H1 (cell line): ENCODE results near the gene FOXA3. TPM values are rescaled to one million over a fixed set of nuclear protein-coding genes. Genes with fewer than 3 reads are reported as not detected.

Experiments used
- CTCF ChIA-PET: fragments of 300-600 bp; sonication (Branson Sonifier 250); formaldehyde crosslinking; loops from one replicate; lab custom pipeline; 2021; ENCODE audit not compliant: partially characterized antibody; lab: Charles Lee
- POLR2A ChIA-PET: fragments of 300-600 bp; sonication (Branson Sonifier 250); formaldehyde crosslinking; loops from one replicate; lab custom pipeline; 2021; ENCODE audit warnings: inconsistent platforms; ENCODE audit not compliant: partially characterized antibody; lab: Charles Lee
- DNase-seq, 2 experiments: peaks; one replicate each; pipeline versions ENCODE4 v3.0.0 to v3.0.0-alpha.2; 2010 to 2022; ENCODE audit warnings: low spot score in 2 of 2, low read depth in 1 of 2, mixed read lengths in 1 of 2
- FAIRE-seq: peaks from 2 replicates; lab custom pipeline; 2011; peaks lifted over from hg19 to GRCh38; lab: Jason Lieb, UNC
- H2AFZ ChIP-seq: 2 replicates; pipeline ENCODE4 v1.8.1; 2012; ENCODE audit warnings: low read length, inconsistent platforms
- H2AK5ac ChIP-seq: 2 replicates; pipeline ENCODE4 v1.6.1; 2013; ENCODE audit warnings: low read depth, low read length
- H2BK120ac ChIP-seq: replicated peaks from 2 replicates; pipeline ENCODE3; 2013; ENCODE audit warnings: low read depth, low read length, inconsistent platforms
- H2BK12ac ChIP-seq: 2 replicates; pipeline ENCODE4 v1.6.1; 2013; ENCODE audit warnings: low read depth, low read length
- H2BK15ac ChIP-seq: 2 replicates; pipeline ENCODE4 v1.6.1; 2013; ENCODE audit warnings: low read length
- H2BK20ac ChIP-seq: 2 replicates; pipeline ENCODE4 v1.6.1; 2013; ENCODE audit warnings: low read length
- H2BK5ac ChIP-seq: 2 replicates; pipeline ENCODE4 v1.6.1; 2013; ENCODE audit warnings: low read depth, low read length
- H3K14ac ChIP-seq: 2 replicates; pipeline ENCODE4 v1.6.1; 2013; ENCODE audit warnings: inconsistent platforms; ENCODE audit not compliant: insufficient read length
- H3K18ac ChIP-seq: 2 replicates; pipeline ENCODE4 v1.6.1; 2013; ENCODE audit warnings: low read length; ENCODE audit errors: extremely low read depth
- H3K23ac ChIP-seq: 2 replicates; pipeline ENCODE4 v1.6.1; 2013; ENCODE audit warnings: inconsistent platforms; ENCODE audit not compliant: insufficient read length
- H3K23me2 ChIP-seq: 2 replicates; pipeline ENCODE4 v1.6.1; 2013; ENCODE audit warnings: low read depth, low read length
- H3K27ac ChIP-seq: 2 replicates; pipeline ENCODE4 v1.6.1; 2011; ENCODE audit warnings: low read depth, low read length, inconsistent platforms
- H3K27me3 ChIP-seq, 4 experiments: replicated peaks in 1 of 4; 1 replicate in 1 of 4; 2 replicates in 3 of 4; pipeline versions ENCODE4 v1.6.1 to v1.8.1; 2011 to 2013; ENCODE audit warnings: low read length in 3 of 4, mild to moderate bottlenecking in 3 of 4, inconsistent platforms in 2 of 4, mixed read lengths in 2 of 4, moderate library complexity in 1 of 4; ENCODE audit not compliant: control insufficient read depth in 3 of 4, insufficient read depth in 3 of 4; ENCODE audit errors: extremely low read depth in 1 of 4
- H3K36me3 ChIP-seq, 4 experiments: 2 replicates each; pipeline versions ENCODE4 v1.6.1 to v1.8.1; 2011 to 2013; ENCODE audit warnings: mild to moderate bottlenecking in 4 of 4, low read length in 3 of 4, moderate library complexity in 2 of 4, control low read depth in 1 of 4, inconsistent platforms in 1 of 4; ENCODE audit not compliant: insufficient read depth in 4 of 4, control insufficient read depth in 2 of 4
- H3K4ac ChIP-seq: replicated peaks from 2 replicates; pipeline ENCODE3; 2013; ENCODE audit warnings: low read length, low read depth, mixed read lengths, inconsistent platforms; ENCODE audit not compliant: insufficient read length
- H3K4me1 ChIP-seq, 4 experiments: replicated peaks in 1 of 4; 1 replicate in 1 of 4; 2 replicates in 3 of 4; pipeline versions ENCODE4 v1.6.1 to v1.8.1; 2011 to 2013; ENCODE audit warnings: low read length in 3 of 4, inconsistent platforms in 2 of 4, mixed read lengths in 1 of 4; ENCODE audit not compliant: insufficient read depth in 4 of 4, control insufficient read depth in 3 of 4
- H3K4me2 ChIP-seq, 2 experiments: 2 replicates each; pipeline versions ENCODE4 v1.6.1 to v1.8.1; 2011 to 2013; ENCODE audit warnings: low read depth in 2 of 2, low read length in 2 of 2, control low read depth in 1 of 2, inconsistent platforms in 1 of 2, mild to moderate bottlenecking in 1 of 2; ENCODE audit not compliant: insufficient read depth in 1 of 2
- H3K4me3 ChIP-seq, 4 experiments: fragments of 200-600, 300-600 bp in 1 of 4; sonication (generic), shearing (Covaris generic), sonication (Bioruptor Twin) in 1 of 4; 2 replicates each; pipeline versions ENCODE4 v1.5.1 to v1.8.1; 2011 to 2016; ENCODE audit warnings: low read length in 4 of 4, low read depth in 3 of 4, control low read depth in 2 of 4, inconsistent platforms in 2 of 4, mild to moderate bottlenecking in 2 of 4, mixed read lengths in 1 of 4, moderate library complexity in 1 of 4; ENCODE audit not compliant: insufficient read depth in 2 of 4; ENCODE audit errors: extremely low read depth in 1 of 4
- H3K56ac ChIP-seq: replicated peaks from 2 replicates; pipeline ENCODE3; 2013; ENCODE audit warnings: low read depth, mild to moderate bottlenecking, mixed read lengths, low read length, inconsistent platforms; ENCODE audit not compliant: insufficient read length
- H3K79me1 ChIP-seq: 2 replicates; pipeline ENCODE4 v1.6.1; 2013; ENCODE audit warnings: low read depth, low read length, control low read depth
- H3K79me2 ChIP-seq, 2 experiments: 2 replicates each; pipeline versions ENCODE4 v1.6.1 to v1.8.1; 2012 to 2013; ENCODE audit warnings: low read length in 2 of 2, mild to moderate bottlenecking in 2 of 2, inconsistent platforms in 1 of 2; ENCODE audit not compliant: insufficient read depth in 2 of 2, control insufficient read depth in 1 of 2
- H3K9ac ChIP-seq, 4 experiments: replicated peaks in 1 of 4; 1 replicate in 1 of 4; 2 replicates in 3 of 4; pipeline versions ENCODE4 v1.6.1 to v1.8.1; 2011 to 2013; ENCODE audit warnings: low read depth in 3 of 4, low read length in 3 of 4, control low read depth in 2 of 4, mild to moderate bottlenecking in 2 of 4, moderate library complexity in 2 of 4, inconsistent platforms in 1 of 4; ENCODE audit errors: extremely low read depth in 1 of 4
- H3K9me3 ChIP-seq, 2 experiments: 2 replicates each; pipeline versions ENCODE4 v1.6.1 to v1.8.1; 2012 to 2013; ENCODE audit warnings: mild to moderate bottlenecking in 2 of 2, moderate library complexity in 2 of 2, control low read depth in 1 of 2, inconsistent platforms in 1 of 2, low read depth in 1 of 2, low read length in 1 of 2, mixed read lengths in 1 of 2; ENCODE audit not compliant: insufficient read depth in 2 of 2
- H4K20me1 ChIP-seq, 2 experiments: replicated peaks in 1 of 2; 2 replicates each; pipeline versions ENCODE3 to v1.8.1; 2011 to 2013; ENCODE audit warnings: inconsistent platforms in 2 of 2, low read length in 2 of 2, mild to moderate bottlenecking in 1 of 2; ENCODE audit not compliant: insufficient read depth in 2 of 2, control insufficient read depth in 1 of 2
- H4K5ac ChIP-seq: 2 replicates; pipeline ENCODE4 v1.6.1; 2013; ENCODE audit warnings: low read length, low read depth, mixed read lengths, inconsistent platforms; ENCODE audit not compliant: insufficient read length
- H4K8ac ChIP-seq: 2 replicates; pipeline ENCODE4 v1.8.0; 2013; ENCODE audit warnings: mild to moderate bottlenecking, moderate library complexity, low read length, inconsistent platforms; ENCODE audit not compliant: insufficient read depth; ENCODE audit errors: extremely low read depth
- H4K91ac ChIP-seq: replicated peaks from 2 replicates; pipeline ENCODE3; 2013; ENCODE audit warnings: low read length, mixed read lengths, inconsistent platforms; ENCODE audit not compliant: insufficient read length
- CEBPB ChIP-seq: IDR thresholded peaks from 2 replicates; pipeline ENCODE4 v1.6.1; 2012; ENCODE audit warnings: low read depth, low read length
- POLR2AphosphoS5 ChIP-seq: IDR thresholded peaks from 2 replicates; pipeline ENCODE4 v1.6.1; 2011; ENCODE audit warnings: low read depth, low read length
- WGBS, 2 experiments: shearing (Covaris generic) in 1 of 2; methylation state at CpG; one replicate each; pipeline versions ENCODE4 v1.1.6 to v1.1.7; 2013 to 2015; ENCODE audit warnings: low lambda C conversion rate in 2 of 2, mixed read lengths in 2 of 2, inconsistent platforms in 1 of 2, low coverage in 1 of 2, missing lambda C conversion rate in 1 of 2; ENCODE audit not compliant: insufficient replicate concordance in 2 of 2, insufficient coverage in 1 of 2, insufficient read length in 1 of 2; ENCODE audit errors: extremely low coverage in 1 of 2, missing lambda C conversion rate in 1 of 2; 5-methylcytosine and 5-hydroxymethylcytosine counted together
- polyA plus RNA-seq, 7 experiments: library from polyadenylated mRNA; depleted of rRNA in 3 of 7; stranded (reverse) in 5 of 7; unstranded in 2 of 7; fragments of >200 nt in 5 of 7; fragments of 200-250 nt in 2 of 7; gene quantifications; 1 replicate in 5 of 7; 2 replicates in 1 of 7; 4 replicates in 1 of 7; pipeline versions ENCODE4 v1.2.1 to v1.2.3, GENCODE V29; 2011 to 2013; ENCODE audit warnings: missing spikeins in 2 of 7, mixed read lengths in 2 of 7
- total RNA-seq: library from RNA; stranded (reverse); fragmentation: NEBNext Ultra II Directional; extraction: Animal tissue kit (Norgen Biotek cat#: 25700); gene quantifications from 2 replicates; pipeline ENCODE4 v1.2.1, GENCODE V29; 2021

FOXA3 gene
- total and polyA plus RNA-seq, 2 of the 8 experiments (the other 6 are each of a cell fraction or from before 2014, with no cell fraction given): 20.2 to 49.1 TPM

- no peak overlapping the region for H3K23ac ChIP-seq
- no peak for FAIRE-seq
- no peak overlapping the region for H2BK12ac ChIP-seq
- no peak overlapping the region for H3K27ac ChIP-seq
- no peaks in the 10 kb centered on the region for H3K9me3 ChIP-seq
- H2BK5ac ChIP-seq: no peak overlapping the region
- H3K79me1 ChIP-seq: 0 out of 2 replicates have a peak, but pooled peaks cover 4% of the 10 kb centered on the region
- H2AK5ac ChIP-seq: no peak overlapping the region
- no peak overlapping the region for H2AFZ ChIP-seq
- H3K36me3 ChIP-seq: peaks cover 23 to 52% (median 38%) of the 10 kb centered on the region in 4 experiments
- no peak overlapping the region for H2BK20ac ChIP-seq
- no peak overlapping the region for H3K4me3 ChIP-seq
- H3K27me3 ChIP-seq: no peaks in the 10 kb centered on the region
- ChIA-PET POLR2A (interaction anchor here (0.7 to 3.8 kb wide), 6 partner anchors 9 to 168 kb away, joined by 3 to 19 read pairs (median 6); partner anchors contain the start of genes FOXA3, PGLYRP1 and SYMPK), CTCF (interaction anchor here (1.0 to 2.6 kb wide), 2 partner anchors 9 to 37 kb away, joined by 3 to 13 read pairs; partner anchors contain the start of gene SYMPK)
- TF ChIP-seq POLR2AphosphoS5 (0 out of 2 replicates have a peak, but pooled peaks have one; percentile 15), CEBPB (no peak)
- no peak overlapping the region for H3K56ac ChIP-seq
- peak overlapping the region; percentile 18; the same call in 1 of the 2 replicates for H4K8ac ChIP-seq
- DNase-seq: no peak
- no peak overlapping the region for H3K9ac ChIP-seq
- H3K18ac ChIP-seq: no peak overlapping the region
- no peaks in the 10 kb centered on the region for H3K4me1 ChIP-seq
- WGBS, 2 experiments: 93% methylated on average over 15 of the region's 16 CpGs; no CpG with 5 or more reads in 1 of the 2 experiments
- H3K23me2 ChIP-seq: no peaks in the 10 kb centered on the region
- no peak overlapping the region for H3K4ac ChIP-seq
- H4K5ac ChIP-seq: no peak overlapping the region
- H3K4me2 ChIP-seq: no peak overlapping the region
- no peak overlapping the region for H3K14ac ChIP-seq
- no peak overlapping the region for H2BK120ac ChIP-seq
- H3K79me2 ChIP-seq: peaks cover 0 to 32% of the 10 kb centered on the region in 2 experiments; a peak in 2 of 4 replicates
- peaks cover 6 to 15% of the 10 kb centered on the region in 2 experiments for H4K20me1 ChIP-seq
- no peak overlapping the region for H4K91ac ChIP-seq
- no peak overlapping the region for H2BK15ac ChIP-seq
Measured at GRCh38 chr19:45854167-45854778, 9.9 kb upstream of the FOXA3 start.
